Endothelial cell of umbilical vein (primary cell): ENCODE measurements around the gene TRNT1. TPM values are rescaled to one million over a fixed set of nuclear protein-coding genes. Genes with fewer than 3 reads are reported as not detected.

Experiments used
- BruUV-seq: library from RNA; stranded (reverse); fragments of 400-500 nt; replicated peaks from 2 replicates; lab custom pipeline; 2021; lab: Mats Ljungman, UMichigan
- CTCF ChIA-PET: fragments of 300-600, 350-600 bp; sonication (Branson Sonifier 250); formaldehyde crosslinking; loops from one replicate; lab custom pipeline; 2021; ENCODE audit warnings: antibody characterized with exemption, inconsistent platforms; lab: Charles Lee
- POLR2A ChIA-PET: fragments of 300-600, 350-600 bp; sonication (Branson Sonifier 250); formaldehyde crosslinking; loops from one replicate; lab custom pipeline; 2021; ENCODE audit warnings: antibody characterized with exemption, inconsistent platforms; lab: Charles Lee
- DNase-seq: peaks from one replicate; pipeline ENCODE4 v3.0.0-alpha.2; 2011; ENCODE audit warnings: low read depth, low spot score
- FAIRE-seq: peaks from 2 replicates; lab custom pipeline; 2011; peaks lifted over from hg19 to GRCh38; lab: Jason Lieb, UNC
- H2AFZ ChIP-seq: 2 replicates; pipeline ENCODE4 v1.6.0; 2012; ENCODE audit warnings: low read depth, low read length, control low read depth, inconsistent platforms
- H3K27ac ChIP-seq: 2 replicates; pipeline ENCODE4 v1.5.1; 2011; ENCODE audit warnings: low read depth, mild to moderate bottlenecking, control low read depth, low read length, moderate library complexity; ENCODE audit not compliant: insufficient read depth
- H3K27me3 ChIP-seq, 2 experiments: 2 replicates each; pipeline versions ENCODE4 v1.6.0 to v1.6.1; 2011; ENCODE audit warnings: low read length in 2 of 2, mixed read lengths in 1 of 2; ENCODE audit not compliant: control insufficient read depth in 2 of 2, insufficient read depth in 2 of 2
- H3K36me3 ChIP-seq, 2 experiments: 2 replicates in 1 of 2; 3 replicates in 1 of 2; pipeline ENCODE4 v1.5.1; 2011; ENCODE audit warnings: low read length in 2 of 2, mild to moderate bottlenecking in 1 of 2, moderate library complexity in 1 of 2; ENCODE audit not compliant: control insufficient read depth in 2 of 2, insufficient read depth in 2 of 2; ENCODE audit errors: extremely low read depth in 1 of 2
- H3K4me1 ChIP-seq: 3 replicates; pipeline ENCODE4 v1.5.1; 2011; ENCODE audit warnings: mild to moderate bottlenecking, low read length; ENCODE audit not compliant: control insufficient read depth, insufficient read depth; ENCODE audit errors: extremely low read depth
- H3K4me2 ChIP-seq: 2 replicates; pipeline ENCODE4 v1.6.1; 2011; ENCODE audit warnings: low read length, control low read depth, mixed read lengths; ENCODE audit not compliant: insufficient read depth
- H3K4me3 ChIP-seq, 3 experiments: fragments of 200-600 bp in 1 of 3; sonication (generic), shearing (Covaris generic) in 1 of 3; replicated peaks in 1 of 3; 2 replicates each; pipeline ENCODE4 v1.5.1; 2011 to 2016; ENCODE audit warnings: control low read depth in 3 of 3, low read length in 3 of 3, mild to moderate bottlenecking in 2 of 3, inconsistent platforms in 1 of 3, low read depth in 1 of 3, moderate library complexity in 1 of 3; ENCODE audit not compliant: insufficient read depth in 1 of 3
- H3K79me2 ChIP-seq: 2 replicates; pipeline ENCODE4 v1.6.0; 2012; ENCODE audit warnings: low read length, inconsistent platforms; ENCODE audit not compliant: control insufficient read depth, insufficient read depth
- H3K9ac ChIP-seq: replicated peaks from 2 replicates; pipeline ENCODE3; 2011; ENCODE audit warnings: low read length, control low read depth; ENCODE audit not compliant: insufficient read depth; ENCODE audit errors: extremely low read depth
- H3K9me1 ChIP-seq: replicated peaks from 3 replicates; pipeline ENCODE4 v1.6.0; 2011; ENCODE audit warnings: mild to moderate bottlenecking, low read length; ENCODE audit not compliant: control insufficient read depth, insufficient read depth; ENCODE audit errors: extremely low read depth
- H3K9me3 ChIP-seq: replicated peaks from 2 replicates; pipeline ENCODE4 v1.5.1; 2012; ENCODE audit warnings: low read length, inconsistent platforms; ENCODE audit not compliant: control insufficient read depth, insufficient read depth
- H4K20me1 ChIP-seq: replicated peaks from 2 replicates; pipeline ENCODE3; 2011; ENCODE audit warnings: mild to moderate bottlenecking, low read length; ENCODE audit not compliant: control insufficient read depth, insufficient read depth; ENCODE audit errors: extremely low read depth
- EZH2 ChIP-seq: IDR thresholded peaks from 2 replicates; pipeline ENCODE4 v1.6.1; 2012; ENCODE audit warnings: borderline replicate concordance, low read depth, mild to moderate bottlenecking, moderate library complexity, low read length, inconsistent platforms; ENCODE audit not compliant: severe bottlenecking
- FOS ChIP-seq: IDR thresholded peaks from 2 replicates; pipeline ENCODE4 v1.6.1; 2011; ENCODE audit warnings: mild to moderate bottlenecking, low read length, moderate library complexity, borderline replicate concordance; ENCODE audit not compliant: insufficient read depth
- GATA2 ChIP-seq: IDR thresholded peaks from 2 replicates; pipeline ENCODE4 v1.7.0; 2011; ENCODE audit warnings: low read depth, mild to moderate bottlenecking, moderate library complexity, mixed read lengths, low read length; ENCODE audit not compliant: insufficient read length, insufficient read depth
- JUN ChIP-seq: IDR thresholded peaks from 2 replicates; pipeline ENCODE4 v1.6.1; 2011; ENCODE audit warnings: borderline replicate concordance, low read depth; ENCODE audit not compliant: insufficient read length, insufficient read depth
- MYC ChIP-seq: IDR thresholded peaks from one replicate; pipeline ENCODE4 v1.6.1; 2011; ENCODE audit warnings: mild to moderate bottlenecking, low read depth, low read length
- POLR2A ChIP-seq: IDR thresholded peaks from 2 replicates; pipeline ENCODE4 v1.6.1; 2012; ENCODE audit warnings: low read depth, mild to moderate bottlenecking, control low read depth, low read length
- POLR2AphosphoS5 ChIP-seq: IDR thresholded peaks from 2 replicates; pipeline ENCODE4 v1.6.1; 2012; ENCODE audit warnings: low read depth, mild to moderate bottlenecking, control low read depth, low read length, moderate library complexity; ENCODE audit not compliant: insufficient read depth
- dilution Hi-C: fragments of 300-500 bp; cut with MboI; formaldehyde crosslinking; loops from one replicate; pipeline ENCODE4 v1.15.0; 2019; ENCODE audit warnings: low sequenced_read_pairs; ENCODE audit not compliant: extremely low pct_ligation_motif_present
- intact Hi-C: fragments of 100-400 bp; cut with micrococcal nuclease; formaldehyde crosslinking; loops from one replicate; pipeline ENCODE4 v1.10.0; 2022
- polyA plus RNA-seq, 4 experiments: library from polyadenylated mRNA; depleted of rRNA in 3 of 4; stranded (reverse) in 3 of 4; unstranded in 1 of 4; fragments of >200 nt; gene quantifications; 2 replicates each; pipeline versions ENCODE4 v1.2.1 to v1.2.3, GENCODE V29; 2011 to 2012; ENCODE audit warnings: missing spikeins in 1 of 4
- total RNA-seq: library from RNA; stranded (reverse); gene quantifications from 2 replicates; pipeline ENCODE4 v1.2.3, GENCODE V29; 2021
- TF ChIP-seq, protein P1 (sequence below): IDR thresholded peaks from 2 replicates; pipeline ENCODE4 v1.6.1; 2011; ENCODE audit not compliant: insufficient read depth, insufficient read length
- TF ChIP-seq, protein P2 (sequence below), 2 donors: IDR thresholded peaks; 1 replicate in 1 of 2; 2 replicates in 1 of 2; pipeline ENCODE4 v1.5.1; 2011; ENCODE audit warnings: low read length in 2 of 2, mild to moderate bottlenecking in 2 of 2, moderate library complexity in 2 of 2, control low read depth in 1 of 2, inconsistent platforms in 1 of 2, low read depth in 1 of 2; ENCODE audit not compliant: insufficient read depth in 1 of 2; ENCODE audit errors: extremely low read depth in 1 of 2

TRNT1 gene
- total and polyA plus RNA-seq, 2 donors (not counting 3 experiments of a cell fraction or from before 2014, with no cell fraction given), result 4.6 to 21.3 TPM

DNA sequence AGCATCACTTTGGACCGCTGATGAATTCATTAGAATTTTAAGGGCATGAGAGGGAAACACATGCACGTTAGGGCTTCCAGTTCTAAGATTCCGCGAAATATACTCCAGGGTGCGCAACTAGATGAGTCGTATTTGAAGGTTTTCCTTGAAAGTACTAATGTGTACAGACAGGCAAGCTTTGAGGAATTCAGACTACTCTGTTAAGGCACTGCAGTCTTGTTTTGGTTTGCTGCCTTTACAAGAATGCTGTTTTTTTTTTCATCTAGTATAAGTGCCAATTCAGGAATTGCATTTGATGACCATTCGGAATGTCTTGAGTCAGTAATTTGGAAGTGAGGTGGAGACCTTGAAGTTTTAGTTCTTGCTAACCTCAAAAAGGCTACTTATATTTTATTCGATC lies 19.1 kb downstream of the TRNT1 start:
- H3K4me1 ChIP-seq, result no peaks in the 10 kb centered on the region
- DNase-seq (no peak), FAIRE-seq (no peak)
- intact Hi-C loops, result no loop called here
- no peaks in the 10 kb centered on the region for H3K79me2 ChIP-seq
- H2AFZ ChIP-seq, result no peak overlapping the region
- H3K36me3 ChIP-seq, result peaks cover 7 to 20% of the 10 kb centered on the region in 2 experiments
- TF ChIP-seq, protein P1, sequence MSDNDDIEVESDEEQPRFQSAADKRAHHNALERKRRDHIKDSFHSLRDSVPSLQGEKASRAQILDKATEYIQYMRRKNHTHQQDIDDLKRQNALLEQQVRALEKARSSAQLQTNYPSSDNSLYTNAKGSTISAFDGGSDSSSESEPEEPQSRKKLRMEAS, result no peak
- TF ChIP-seq, protein P2, sequence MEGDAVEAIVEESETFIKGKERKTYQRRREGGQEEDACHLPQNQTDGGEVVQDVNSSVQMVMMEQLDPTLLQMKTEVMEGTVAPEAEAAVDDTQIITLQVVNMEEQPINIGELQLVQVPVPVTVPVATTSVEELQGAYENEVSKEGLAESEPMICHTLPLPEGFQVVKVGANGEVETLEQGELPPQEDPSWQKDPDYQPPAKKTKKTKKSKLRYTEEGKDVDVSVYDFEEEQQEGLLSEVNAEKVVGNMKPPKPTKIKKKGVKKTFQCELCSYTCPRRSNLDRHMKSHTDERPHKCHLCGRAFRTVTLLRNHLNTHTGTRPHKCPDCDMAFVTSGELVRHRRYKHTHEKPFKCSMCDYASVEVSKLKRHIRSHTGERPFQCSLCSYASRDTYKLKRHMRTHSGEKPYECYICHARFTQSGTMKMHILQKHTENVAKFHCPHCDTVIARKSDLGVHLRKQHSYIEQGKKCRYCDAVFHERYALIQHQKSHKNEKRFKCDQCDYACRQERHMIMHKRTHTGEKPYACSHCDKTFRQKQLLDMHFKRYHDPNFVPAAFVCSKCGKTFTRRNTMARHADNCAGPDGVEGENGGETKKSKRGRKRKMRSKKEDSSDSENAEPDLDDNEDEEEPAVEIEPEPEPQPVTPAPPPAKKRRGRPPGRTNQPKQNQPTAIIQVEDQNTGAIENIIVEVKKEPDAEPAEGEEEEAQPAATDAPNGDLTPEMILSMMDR (IDR thresholded peaks at IDR 0.05; ENCODE audit: extremely low read depth in 1 of 2, insufficient read depth in 1 of 2, low read depth in 1 of 2, low read length in 2 of 2), result no peak
- no peak for TF ChIP-seq EZH2
- no peak for TF ChIP-seq MYC
- no peak for TF ChIP-seq GATA2
- no peak for TF ChIP-seq POLR2A
- TF ChIP-seq JUN, result no peak
- TF ChIP-seq FOS, result no peak
- TF ChIP-seq POLR2AphosphoS5, result no peak
- BruUV-seq, result no TSS peak
- POLR2A ChIA-PET, result no interaction called here
- H3K4me3 ChIP-seq, result no peak overlapping the region
- H3K27me3 ChIP-seq, result no peaks in the 10 kb centered on the region
- CTCF ChIA-PET, result no interaction called here
- dilution Hi-C loops, result no loop called here
- no peak overlapping the region for H3K27ac ChIP-seq
- no peak overlapping the region for H3K9ac ChIP-seq
- H3K4me2 ChIP-seq, result no peak overlapping the region
- H3K9me1 ChIP-seq, result no peaks in the 10 kb centered on the region
- no peaks in the 10 kb centered on the region for H3K9me3 ChIP-seq
- no peaks in the 10 kb centered on the region for H4K20me1 ChIP-seq
